SH-SY5Y (cell line): ENCODE measurements around the gene USH2A.

Source experiments
- GATA2 ChIP-seq: IDR thresholded peaks from 2 replicates; pipeline ENCODE4 v1.6.1; 2011; ENCODE audit warnings: mild to moderate bottlenecking, low read depth, low read length
- GATA3 ChIP-seq: IDR thresholded peaks from 2 replicates; pipeline ENCODE4 v1.6.1; 2011; ENCODE audit warnings: low read depth, mild to moderate bottlenecking, low read length, moderate library complexity

- TF ChIP-seq GATA2 (no peak), GATA3 (no peak)
Measured at GRCh38 chr1:215987092-215987875, 436.0 kb downstream of the USH2A start.
